Left cardiac atrium (tissue), 4 donors: ENCODE data around the gene SHBG. TPM values are rescaled to one million over a fixed set of nuclear protein-coding genes. Genes with fewer than 3 reads are reported as not detected.

Experiments
- ATAC-seq, 2 donors: fragments of 200-7000 bp; cut with Tn5 transposase; one replicate each; pipeline ENCODE4 v1.9.1; 2020; ENCODE audit warnings: mild to moderate bottlenecking in 2 of 2, moderate library complexity in 2 of 2
- DNase-seq: peaks from one replicate; pipeline ENCODE4 v3.0.0-alpha.2; 2020
- intact Hi-C, 2 donors: fragments of 100-400 bp; cut with DNase I; formaldehyde crosslinking; loops; one replicate each; pipeline versions ENCODE4 v1.14.1 to v1.15.1; 2022 to 2023
- total RNA-seq, 2 donors: library from RNA; stranded (reverse); fragmentation: NEBNext Ultra II Directional; extraction: Animal tissue kit (Norgen Biotek cat#: 25700); gene quantifications; one replicate each; pipeline ENCODE4 v1.2.1, GENCODE V29; 2021
- donor health status: DM: no; HTN: yes; CAD: no.
- donor health status: DM: no; HTN: yes; CAD: no; lungs with severe emphysema.
- donor health status: DM: yes; HTN: yes; CAD: no.
- donor health status: Dilated cardiomyopathy.

Gene SHBG
- total RNA-seq, 2 donors from 2014 or later = 0.55 to 0.85 TPM

DNA sequence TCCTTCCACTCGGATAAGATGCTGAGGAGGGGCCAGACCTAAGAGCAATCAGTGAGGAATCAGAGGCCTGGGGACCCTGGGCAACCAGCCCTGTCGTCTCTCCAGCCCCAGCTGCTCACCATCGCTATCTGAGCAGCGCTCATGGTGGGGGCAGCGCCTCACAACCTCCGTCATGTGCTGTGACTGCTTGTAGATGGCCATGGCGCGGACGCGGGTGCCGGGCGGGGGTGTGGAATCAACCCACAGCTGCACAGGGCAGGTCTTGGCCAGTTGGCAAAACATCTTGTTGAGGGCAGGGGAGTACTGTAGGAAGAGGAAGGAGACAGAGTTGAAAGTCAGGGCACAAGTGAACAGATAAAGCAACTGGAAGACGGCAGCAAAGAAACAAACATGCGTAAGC lies 45.0 kb downstream of the SHBG start:
- intact Hi-C loops = no loop called here
- no peak for DNase-seq
- no peak for ATAC-seq

GRCh38 chr17:7676533-7676932 lies 46.6 kb downstream of the SHBG start:
- no peak for DNase-seq
- ATAC-seq = no peak
- intact Hi-C loops = no loop called here

- ATAC-seq (no peak), DNase-seq (no peak)
- intact Hi-C loops = no loop called here
Measured at GRCh38 chr17:7677388-7678067, 47.6 kb downstream of the SHBG start.

Other genes with a start within 250 kb of the SHBG start
- 1 to 10 TPM; 1.9 to 2.1 TPM for gene TNK1, start 249.0 kb upstream of the SHBG start, total RNA-seq
- gene PLSCR3, start 235.6 kb upstream of the SHBG start, total RNA-seq = 10 to 100 TPM; 22.4 to 29.0 TPM
- 10 to 100 TPM; 67.3 to 69.2 TPM for gene TMEM256, start 226.0 kb upstream of the SHBG start, total RNA-seq
- gene NLGN2, start 222.3 kb upstream of the SHBG start, total RNA-seq = 10 to 100 TPM; 12.1 to 15.5 TPM
- not detected for gene SPEM1, start 209.8 kb upstream of the SHBG start, total RNA-seq
- not detected for gene SPEM2, start 204.5 kb upstream of the SHBG start, total RNA-seq
- not detected for gene SPEM3, start 201.3 kb upstream of the SHBG start, total RNA-seq
- gene TMEM102, start 194.7 kb upstream of the SHBG start, total RNA-seq = 1 to 10 TPM; 2.7 to 2.9 TPM
- 10 to 100 TPM; 20.5 to 24.6 TPM for gene FGF11, start 190.6 kb upstream of the SHBG start, total RNA-seq
- 10 to 100 TPM; 12.4 to 13.8 TPM for gene CHRNB1, start 185.1 kb upstream of the SHBG start, total RNA-seq
- 10 to 100 TPM; 62.1 to 62.2 TPM for gene ZBTB4, start 150.5 kb upstream of the SHBG start, total RNA-seq
- gene SLC35G6, start 148.7 kb upstream of the SHBG start, total RNA-seq = not detected
- gene POLR2A, start 145.8 kb upstream of the SHBG start, total RNA-seq = 10 to 100 TPM; 42.8 to 56.9 TPM
- 10 to 100 TPM; 31.0 to 47.6 TPM for gene TNFSF12, start 81.1 kb upstream of the SHBG start, total RNA-seq
- gene TNFSF13, start 71.4 kb upstream of the SHBG start, total RNA-seq = 10 to 100 TPM; 15.0 to 25.5 TPM
- gene SENP3, start 68.2 kb upstream of the SHBG start, total RNA-seq = 10 to 100 TPM; 27.2 to 30.5 TPM
- 10 to 100 TPM; 55.5 to 87.3 TPM for gene CD68, start 50.5 kb upstream of the SHBG start, total RNA-seq
- 10 to 100 TPM; 30.5 to 35.0 TPM for gene MPDU1, start 46.3 kb upstream of the SHBG start, total RNA-seq
- 1 to 10 TPM; 3.0 to 4.7 TPM for gene SOX15, start 40.0 kb upstream of the SHBG start, total RNA-seq
- gene FXR2, start 15.2 kb upstream of the SHBG start, total RNA-seq = 10 to 100 TPM; 68.3 to 68.7 TPM
- gene SAT2, start 2.3 kb upstream of the SHBG start, total RNA-seq = 10 to 100 TPM; 84.1 to 86.4 TPM
- 1 to 10 TPM; 1.8 to 3.7 TPM for gene ATP1B2, start 20.8 kb downstream of the SHBG start, total RNA-seq
- gene TP53, start 57.4 kb downstream of the SHBG start, total RNA-seq = 10 to 100 TPM; 18.5 to 23.7 TPM
- 1 to 10 TPM; 3.7 to 6.0 TPM for gene WRAP53, start 58.3 kb downstream of the SHBG start, total RNA-seq
- 1 to 10 TPM; 1.1 to 1.4 TPM for gene EFNB3, start 75.1 kb downstream of the SHBG start, total RNA-seq
- gene DNAH2, start 87.6 kb downstream of the SHBG start, total RNA-seq = under 1 TPM; 0.05 to 0.24 TPM
- gene KDM6B, start 204.1 kb downstream of the SHBG start, total RNA-seq = 10 to 100 TPM; 24.2 to 31.7 TPM
- 10 to 100 TPM; 32.5 to 33.6 TPM for gene TMEM88, start 224.9 kb downstream of the SHBG start, total RNA-seq
- 10 to 100 TPM; 66.9 to 83.1 TPM for gene NAA38, start 227.4 kb downstream of the SHBG start, total RNA-seq
- 10 to 100 TPM; 15.6 to 17.1 TPM for gene CYB5D1, start 227.9 kb downstream of the SHBG start, total RNA-seq